GM21367 (cell line): ENCODE data around the gene OSGIN1.

Experiments
- ATAC-seq: cut with Tn5 transposase; IDR thresholded peaks from one replicate; pipeline ENCODE4 v1.9.1; 2021; ENCODE audit not compliant: unreplicated experiment

Gene OSGIN1

GRCh38 chr16:83969771-83970429 lies 16.9 kb downstream of the OSGIN1 start:
- ATAC-seq = no peak

- no peak for ATAC-seq
Observed at GRCh38 chr16:83970430-83970815, 17.4 kb downstream of the OSGIN1 start.

- no peak for ATAC-seq
Observed at GRCh38 chr16:83971165-83972130, 18.4 kb downstream of the OSGIN1 start.

- ATAC-seq = no peak
Observed at GRCh38 chr16:83972256-83973008, 19.4 kb downstream of the OSGIN1 start.

- no peak for ATAC-seq
Observed at GRCh38 chr16:83973077-83973476, 20.0 kb downstream of the OSGIN1 start.

- ATAC-seq = no peak
Observed at GRCh38 chr16:83973581-83974385, 20.7 kb downstream of the OSGIN1 start.

GRCh38 chr16:83974475-83974874 lies 21.4 kb downstream of the OSGIN1 start:
- no peak for ATAC-seq

- ATAC-seq = no peak
Observed at GRCh38 chr16:83975590-83976260, 22.7 kb downstream of the OSGIN1 start.

GRCh38 chr16:83977056-83977815 lies 24.2 kb downstream of the OSGIN1 start:
- ATAC-seq = no peak

GRCh38 chr16:83978401-83978904 lies 25.4 kb downstream of the OSGIN1 start:
- no peak for ATAC-seq

- no peak for ATAC-seq
Observed at GRCh38 chr16:83979441-83979840, 26.4 kb downstream of the OSGIN1 start.

GRCh38 chr16:83980794-83981193 lies 27.8 kb downstream of the OSGIN1 start:
- no peak for ATAC-seq

GRCh38 chr16:83981799-83982198 lies 28.8 kb downstream of the OSGIN1 start:
- no peak for ATAC-seq

GRCh38 chr16:83983491-83983890 lies 30.5 kb downstream of the OSGIN1 start:
- no peak for ATAC-seq

GRCh38 chr16:83989300-83989699 lies 36.3 kb downstream of the OSGIN1 start:
- ATAC-seq = no peak

GRCh38 chr16:83990492-83990891 lies 37.5 kb downstream of the OSGIN1 start:
- ATAC-seq = no peak

GRCh38 chr16:83992624-83993023 lies 39.6 kb downstream of the OSGIN1 start:
- ATAC-seq = no peak

- ATAC-seq = no peak
Observed at GRCh38 chr16:83994087-83994486, 41.0 kb downstream of the OSGIN1 start.

GRCh38 chr16:83994703-83995102 lies 41.7 kb downstream of the OSGIN1 start:
- ATAC-seq = no peak
